NCI-H2029 (cell line): Measurements from ENCODE around the gene TMEM119.

Experiments used
- DNase-seq: peaks from one replicate; lab custom pipeline; 2025; lab: John Stamatoyannopoulos, UW

TMEM119 gene

GRCh38 chr12:108597559-108598471, at the start of gene TMEM119:
Gene TMEM119, minus strand, starts transcription at chr12:108598084. Its CDS starts 5,701 bp downstream, at chr12:108592383.
- no peak for DNase-seq

GRCh38 chr12:108646600-108647579, 49.0 kb upstream of the TMEM119 start:
- no peak for DNase-seq

- no peak for DNase-seq
Observed at GRCh38 chr12:108645686-108646599, 48.1 kb upstream of the TMEM119 start.

GRCh38 chr12:108644811-108645120, 46.9 kb upstream of the TMEM119 start:
- no peak for DNase-seq

- DNase-seq: no peak
Observed at GRCh38 chr12:108643941-108644810, 46.3 kb upstream of the TMEM119 start.

GRCh38 chr12:108642899-108643654, 45.2 kb upstream of the TMEM119 start:
- DNase-seq: no peak

GRCh38 chr12:108642269-108642870, 44.5 kb upstream of the TMEM119 start:
- DNase-seq: no peak

- DNase-seq: no peak
Observed at GRCh38 chr12:108641446-108642268, 43.8 kb upstream of the TMEM119 start.

- no peak for DNase-seq
Observed at GRCh38 chr12:108640802-108641445, 43.0 kb upstream of the TMEM119 start.

- DNase-seq: no peak
Observed at GRCh38 chr12:108638997-108639822, 41.3 kb upstream of the TMEM119 start.

GRCh38 chr12:108638141-108638827, 40.4 kb upstream of the TMEM119 start:
- no peak for DNase-seq

GRCh38 chr12:108637222-108637971, 39.5 kb upstream of the TMEM119 start:
- DNase-seq: no peak

GRCh38 chr12:108635997-108636808, 38.3 kb upstream of the TMEM119 start:
- no peak for DNase-seq

GRCh38 chr12:108635201-108635996, 37.5 kb upstream of the TMEM119 start:
- DNase-seq: no peak
